Sciatic nerve (tissue), 2 donors: ENCODE data around the gene ARHGAP15. TPM values are rescaled to one million over a fixed set of nuclear protein-coding genes. Genes with fewer than 3 reads are reported as not detected.

ENCODE experiments used
- ATAC-seq: fragments of 200-7000 bp; cut with Tn5 transposase; one replicate; pipeline ENCODE4 v1.9.1; 2020; ENCODE audit warnings: mild to moderate bottlenecking, moderate library complexity
- DNase-seq: peaks from one replicate; pipeline ENCODE4 v3.0.0-alpha.2; 2020; ENCODE audit warnings: low spot score
- intact Hi-C: fragments of 100-400 bp; cut with DNase I; formaldehyde crosslinking; loops from one replicate; pipeline ENCODE4 v1.14.2; 2022
- total RNA-seq: library from RNA; stranded (reverse); fragmentation: NEBNext Ultra II Directional; extraction: Animal tissue kit (Norgen Biotek cat#: 25700); gene quantifications from one replicate; pipeline ENCODE4 v1.2.1, GENCODE V29; 2021
- donor health status: DM: no; HTN: no; CAD: no.
- donor health status: DM: no; HTN: no; CAD: no.

ARHGAP15 gene
- total RNA-seq, 1 donor from 2014 or later, result 119 TPM

DNA sequence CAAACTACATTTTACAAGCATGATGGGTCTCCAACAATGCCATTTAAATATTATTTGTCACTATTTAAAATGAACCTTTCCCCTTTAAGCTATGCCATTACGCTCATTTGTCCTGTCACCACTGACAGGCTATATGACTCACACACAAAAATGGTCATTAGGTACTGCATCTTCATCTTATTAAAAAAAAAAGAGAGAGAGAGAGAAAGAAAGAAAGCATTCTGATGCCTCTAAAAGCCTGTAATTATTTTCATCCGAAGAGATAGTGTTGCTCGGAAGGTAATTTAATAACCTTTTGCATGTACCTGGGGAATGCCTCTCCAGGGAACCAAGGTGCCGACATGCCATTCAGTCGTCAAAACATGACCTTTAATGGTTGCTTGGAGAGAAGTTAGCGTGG is 226.7 kb downstream of the ARHGAP15 start:
- DNase-seq (no peak), ATAC-seq (no peak)
- intact Hi-C loops, result no loop called here

DNA sequence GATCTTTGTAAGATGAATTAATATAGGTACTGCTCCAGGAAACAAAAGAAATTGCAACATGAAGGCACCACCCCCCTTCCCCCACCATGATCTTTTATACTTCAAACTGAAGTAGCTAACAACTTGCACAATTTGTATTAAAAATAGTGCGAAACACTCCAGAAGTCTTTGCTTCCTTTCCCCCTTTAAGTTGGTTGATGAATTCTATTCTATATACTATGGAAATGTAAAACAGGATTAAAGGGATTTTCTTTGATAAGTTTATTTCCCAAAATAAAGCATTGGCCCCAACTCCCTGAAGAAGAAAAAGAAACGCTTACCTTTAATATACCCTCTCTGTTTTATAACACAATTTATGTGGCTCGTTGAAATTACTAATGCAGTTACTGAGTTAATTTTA is 227.1 kb downstream of the ARHGAP15 start:
- intact Hi-C loops, result no loop called here
- no peak for DNase-seq
- no peak for ATAC-seq

DNA sequence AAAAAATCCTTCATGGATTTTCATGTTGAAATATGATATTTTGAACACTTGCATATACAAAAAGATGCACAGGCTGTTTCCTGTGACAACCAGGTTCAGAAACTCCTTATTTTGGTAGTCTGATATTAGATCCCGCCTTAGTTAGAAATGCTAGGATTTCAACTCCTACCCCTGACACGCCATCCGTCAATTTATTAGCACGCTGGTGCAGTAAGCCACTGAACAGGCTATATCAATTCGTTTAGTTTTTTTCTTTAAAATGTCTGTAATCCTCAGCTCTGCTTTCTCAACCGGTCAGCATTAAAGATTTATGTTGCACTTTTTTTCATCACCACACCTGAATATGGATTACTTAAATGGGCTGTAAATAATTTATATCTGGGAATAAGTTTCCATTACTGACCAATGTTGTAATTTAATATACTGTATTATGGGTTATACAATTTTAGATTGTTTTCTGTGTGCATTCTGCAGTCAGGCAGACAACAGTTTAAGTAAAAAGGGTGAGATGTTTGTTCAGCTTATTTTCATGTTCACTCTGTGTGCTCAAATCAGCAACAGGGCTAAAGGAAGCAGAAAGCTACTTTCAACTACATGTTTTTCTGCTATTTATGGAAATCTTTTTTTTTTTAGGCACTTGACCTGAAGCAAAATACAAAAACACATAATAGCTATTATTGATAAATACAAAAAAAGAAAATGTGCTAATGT is 227.7 kb downstream of the ARHGAP15 start:
- intact Hi-C loops, result no loop called here
- ATAC-seq (no peak), DNase-seq (no peak)

DNA sequence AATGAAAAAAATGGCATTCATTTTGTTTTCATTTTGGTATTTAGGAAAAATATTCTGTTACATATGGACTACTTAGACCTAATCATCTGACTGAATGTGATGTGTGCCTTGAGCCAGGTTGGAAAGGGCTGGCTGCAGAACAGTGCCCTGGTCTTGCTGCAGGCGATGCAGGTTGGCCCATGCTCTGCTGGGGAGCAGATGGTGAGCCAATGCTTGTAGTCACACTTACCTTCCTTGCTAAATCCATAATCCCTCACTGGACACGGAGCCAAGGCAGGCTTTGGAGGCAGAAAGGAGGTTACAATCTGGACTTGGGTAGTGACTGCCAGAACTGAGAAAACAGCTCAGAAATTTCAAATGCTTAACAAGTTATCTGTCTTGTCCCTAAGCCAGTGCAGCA is 228.7 kb downstream of the ARHGAP15 start:
- no peak for ATAC-seq
- DNase-seq, result no peak
- intact Hi-C loops, result no loop called here

DNA sequence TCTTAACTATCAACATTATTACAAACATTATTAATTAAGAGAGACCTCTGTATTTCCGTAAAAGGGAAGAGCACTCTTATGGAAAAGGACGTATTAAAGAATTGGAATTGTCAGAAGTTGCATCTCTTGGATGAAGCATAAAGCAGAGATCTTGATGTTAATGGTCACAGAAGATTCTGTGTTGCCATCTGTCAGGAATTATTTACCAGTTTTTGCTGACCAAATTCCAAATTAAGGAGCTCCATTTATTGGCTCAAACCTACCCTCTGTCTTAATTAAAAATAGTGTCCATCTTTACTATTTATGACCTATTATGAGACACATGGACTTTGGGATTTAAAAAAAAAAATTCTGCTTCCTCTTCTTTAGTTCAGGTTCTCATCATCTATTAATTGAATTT is 232.1 kb downstream of the ARHGAP15 start:
- intact Hi-C loops, result no loop called here
- ATAC-seq (no peak), DNase-seq (no peak)

DNA sequence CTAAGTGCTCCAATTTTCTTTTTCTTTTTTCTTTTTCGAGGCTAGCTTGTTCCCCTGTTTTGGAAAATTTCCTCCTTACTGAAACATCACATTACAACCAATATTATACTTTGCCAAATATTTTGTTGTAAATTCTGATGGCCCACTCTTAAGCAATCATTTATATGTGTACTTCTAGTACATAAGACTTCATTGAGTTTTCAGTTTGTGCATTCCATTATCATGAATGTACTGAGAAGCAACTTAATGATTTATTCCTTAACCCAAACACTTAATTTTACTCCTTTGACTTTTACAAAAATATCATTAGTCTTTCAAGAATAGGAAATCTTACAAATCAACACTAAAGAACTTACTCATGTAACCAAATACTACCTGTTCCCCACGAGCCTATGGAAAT is 242.4 kb downstream of the ARHGAP15 start:
- intact Hi-C loops, result no loop called here
- DNase-seq (no peak), ATAC-seq (no peak)

DNA sequence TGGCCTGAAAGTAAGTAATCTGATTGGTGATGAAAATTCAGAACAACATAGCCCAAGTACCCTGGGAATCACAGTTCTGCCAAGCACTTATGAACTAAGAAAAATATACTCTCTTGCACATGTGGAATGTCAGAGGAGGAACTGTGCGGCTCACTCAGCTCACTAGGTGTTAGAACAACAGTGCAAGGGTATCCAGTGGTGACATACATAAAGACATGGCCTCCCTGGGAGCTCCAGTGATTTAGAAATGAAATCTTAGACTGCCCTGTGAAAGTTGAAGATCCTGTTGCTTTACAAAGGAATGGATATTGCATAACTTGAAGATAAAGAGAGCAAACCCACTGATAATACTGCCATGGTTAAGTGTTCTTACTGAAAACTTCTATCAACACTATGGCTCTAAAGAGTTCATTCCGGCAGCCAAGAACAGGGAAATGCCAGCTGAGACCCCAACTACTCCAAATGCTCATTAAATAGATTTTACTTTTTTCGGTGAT is 246.2 kb downstream of the ARHGAP15 start:
- intact Hi-C loops, result no loop called here
- no peak for DNase-seq

DNA sequence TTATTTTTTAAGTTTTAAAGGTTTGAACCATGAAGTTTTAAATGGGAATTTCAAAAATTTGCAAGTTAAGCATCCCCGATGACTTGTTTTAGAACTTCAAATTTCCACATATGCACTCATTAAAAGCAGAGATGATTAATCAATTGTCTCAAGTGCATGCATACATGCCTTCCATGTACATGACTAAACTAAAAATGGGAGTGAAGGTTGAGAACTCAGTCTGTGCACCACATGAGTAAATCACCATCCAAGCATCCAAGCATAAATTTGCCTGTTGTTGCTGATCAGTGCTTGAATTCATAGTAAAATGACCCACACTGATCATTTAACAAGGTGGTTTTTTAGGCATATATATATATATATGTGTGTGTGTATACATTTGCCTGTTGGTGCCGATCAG is 249.8 kb downstream of the ARHGAP15 start:
- no peak for DNase-seq
- intact Hi-C loops, result no loop called here
- no peak for ATAC-seq

More for the DNA sequence above, 246.2 kb downstream of the ARHGAP15 start:
- no peak for ATAC-seq

DNA sequence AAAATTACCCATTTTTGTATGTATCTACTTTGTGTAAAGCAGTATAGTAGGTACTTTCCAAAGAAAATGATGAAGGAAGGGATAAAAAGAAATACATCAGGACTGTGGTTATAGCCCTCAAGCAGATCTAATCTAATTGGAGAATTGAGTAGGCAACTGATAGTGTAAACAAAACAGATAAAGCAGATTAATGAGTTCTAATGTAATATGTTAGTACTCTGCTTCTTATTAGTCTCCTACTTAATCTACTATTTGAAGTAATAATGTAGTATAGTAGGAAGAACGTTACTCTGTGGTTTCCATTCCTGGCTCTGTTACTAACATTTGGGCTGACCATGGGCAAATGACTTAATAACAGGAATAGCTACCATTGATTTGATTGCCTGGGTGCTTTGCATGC is 250.7 kb downstream of the ARHGAP15 start:
- ATAC-seq, result no peak
- intact Hi-C loops, result no loop called here
- DNase-seq, result no peak

DNA sequence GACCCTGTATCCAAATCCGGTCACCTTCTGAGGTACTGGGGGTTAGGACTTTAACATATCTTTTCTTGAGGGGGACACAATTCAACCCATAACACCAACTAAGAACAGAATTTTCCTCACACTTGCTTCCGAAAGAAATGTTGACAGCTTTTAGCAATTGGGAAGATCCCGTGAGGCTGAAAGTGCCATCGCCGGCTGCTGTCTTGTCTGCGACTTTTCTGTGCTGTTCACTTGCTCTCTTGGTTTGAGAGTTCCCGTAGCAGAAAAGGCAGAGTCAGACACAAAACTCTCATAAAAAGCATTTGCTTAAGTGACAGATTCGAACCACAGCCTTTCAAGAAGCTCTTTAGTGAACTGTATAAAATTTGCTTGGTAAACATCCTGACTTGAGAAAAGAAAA is 253.4 kb downstream of the ARHGAP15 start:
- intact Hi-C loops, result no loop called here

DNA sequence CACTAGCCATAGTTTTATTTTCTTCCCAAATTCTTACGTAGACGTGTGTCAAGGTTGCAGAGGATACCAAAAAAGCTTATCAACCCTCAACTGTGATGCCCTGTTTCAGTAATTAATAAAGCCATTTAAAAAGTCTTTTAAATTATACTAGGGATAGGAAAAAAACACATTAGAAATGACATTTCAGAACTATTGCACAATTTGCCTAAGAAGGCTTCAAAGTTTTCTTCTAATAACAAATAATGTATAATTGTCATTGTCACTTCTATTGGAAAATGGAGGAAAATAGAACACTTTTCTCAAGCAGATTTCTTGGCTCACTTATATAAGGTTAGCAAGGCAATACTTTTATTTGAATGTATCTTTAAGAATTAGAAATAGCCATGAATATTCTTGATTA is 253.8 kb downstream of the ARHGAP15 start:
- intact Hi-C loops, result no loop called here
- ATAC-seq (no peak), DNase-seq (no peak)

More for the DNA sequence above, 253.4 kb downstream of the ARHGAP15 start:
- DNase-seq (no peak), ATAC-seq (no peak)

DNA sequence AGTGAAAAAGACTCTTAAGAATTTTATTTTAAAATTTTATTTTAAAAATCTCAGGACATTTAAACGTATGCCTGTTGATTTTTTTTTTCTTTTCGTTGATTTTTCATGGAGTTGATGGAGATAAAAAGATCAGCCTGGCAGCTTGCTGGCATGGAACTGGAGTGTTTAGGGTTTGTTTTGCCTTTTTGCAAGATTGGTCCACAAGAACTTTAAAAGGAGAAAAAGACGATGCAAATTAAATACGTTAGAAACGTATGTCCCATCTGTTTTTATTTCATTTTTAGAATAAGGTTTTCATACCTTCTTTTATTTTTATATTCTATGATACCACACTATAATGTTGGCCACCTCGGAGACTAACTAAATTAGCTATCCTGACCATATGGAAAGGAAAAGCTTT is 254.9 kb downstream of the ARHGAP15 start:
- intact Hi-C loops, result no loop called here
- DNase-seq (no peak), ATAC-seq (no peak)

DNA sequence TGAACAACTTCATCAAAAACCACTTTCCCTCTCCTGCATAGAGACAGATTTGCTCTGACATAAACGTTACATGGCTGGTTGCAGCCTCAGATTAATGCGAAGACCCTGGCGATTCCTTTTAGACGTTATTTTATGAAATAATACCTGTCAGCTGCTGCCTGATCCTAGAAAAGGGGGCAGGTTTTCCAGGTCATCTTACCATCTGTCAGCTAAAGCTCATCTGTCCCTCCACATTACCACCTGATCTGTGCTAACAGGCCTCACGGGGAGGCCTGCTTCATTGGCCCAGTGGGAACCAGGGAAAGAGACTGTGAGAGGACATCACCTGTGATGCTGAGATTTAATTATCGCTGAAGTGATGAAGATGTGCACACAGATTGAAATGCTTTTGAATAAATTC is 261.0 kb downstream of the ARHGAP15 start:
- DNase-seq (no peak), ATAC-seq (no peak)
- intact Hi-C loops, result no loop called here

DNA sequence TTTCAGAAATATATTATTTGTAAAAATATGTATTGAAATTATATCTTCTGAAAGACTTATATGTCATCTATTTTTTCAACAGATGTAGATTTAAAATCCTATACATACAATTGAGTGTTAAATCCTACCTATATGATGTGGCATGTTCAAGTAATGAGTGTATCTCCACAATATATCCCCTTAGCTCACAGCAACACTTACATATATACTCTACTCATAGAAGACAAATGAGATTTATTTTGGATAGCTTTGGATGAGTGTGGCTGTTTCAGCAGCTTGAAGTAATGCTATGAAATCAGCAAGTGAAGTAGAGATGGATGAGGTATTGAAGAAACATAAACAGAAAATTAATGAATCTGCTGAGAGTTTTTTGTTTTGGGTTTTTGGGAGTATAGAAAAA is 263.1 kb downstream of the ARHGAP15 start:
- intact Hi-C loops, result no loop called here
- ATAC-seq (no peak), DNase-seq (no peak)

DNA sequence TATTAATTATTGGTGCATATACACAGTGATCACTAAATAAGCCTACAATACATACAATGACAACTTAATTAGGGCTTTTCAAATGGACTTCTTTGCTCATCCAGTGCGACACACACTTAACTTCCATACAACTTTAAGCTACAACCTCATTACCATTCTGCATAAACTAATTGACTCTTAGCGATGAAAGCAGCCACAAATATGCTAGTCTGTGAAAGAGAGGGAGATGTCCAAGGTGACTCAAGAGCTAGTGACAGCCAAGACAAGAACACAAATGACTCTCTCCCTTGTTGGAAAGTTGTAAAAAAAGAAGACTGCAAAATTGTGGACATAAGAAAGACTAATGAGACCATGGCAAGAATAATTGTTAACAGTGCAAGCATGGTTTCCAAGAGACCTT is 264.8 kb downstream of the ARHGAP15 start:
- DNase-seq, result no peak
- no peak for ATAC-seq
- intact Hi-C loops, result no loop called here

DNA sequence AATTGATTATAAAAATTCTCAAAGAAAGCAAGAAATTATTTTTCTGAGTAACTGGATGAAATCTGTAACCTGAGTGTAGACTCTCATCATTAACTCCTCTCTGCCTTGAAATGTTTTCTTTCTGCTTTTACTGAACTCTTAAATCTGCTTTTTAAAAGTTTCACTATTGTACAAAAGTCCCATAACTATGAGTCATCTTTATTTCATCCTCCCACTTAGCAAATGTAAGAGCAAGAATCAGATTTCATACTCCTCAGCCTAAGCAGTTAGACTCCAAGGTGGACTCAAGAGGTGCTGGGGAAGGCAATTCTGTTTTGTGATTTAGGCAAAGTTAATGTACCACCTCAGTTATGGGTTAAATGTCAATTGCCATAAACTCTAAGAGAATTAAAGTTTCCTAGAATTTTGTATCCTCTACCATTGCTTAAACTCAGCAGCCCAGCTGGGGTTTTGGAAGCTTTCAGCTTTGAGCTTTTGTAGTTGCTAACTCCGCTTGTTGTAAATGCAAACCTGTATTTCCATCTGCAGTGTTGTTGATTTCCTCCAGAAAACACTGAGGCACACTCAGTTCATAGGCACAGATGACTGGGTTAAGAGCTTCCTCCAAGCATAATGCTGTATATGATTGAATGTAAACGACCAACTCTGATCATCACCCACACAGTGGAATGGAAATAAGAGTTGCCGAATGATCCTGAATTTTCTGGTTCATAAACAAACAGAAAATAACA is 268.8 kb downstream of the ARHGAP15 start:
- no peak for DNase-seq
- no peak for ATAC-seq
- intact Hi-C loops, result no loop called here

DNA sequence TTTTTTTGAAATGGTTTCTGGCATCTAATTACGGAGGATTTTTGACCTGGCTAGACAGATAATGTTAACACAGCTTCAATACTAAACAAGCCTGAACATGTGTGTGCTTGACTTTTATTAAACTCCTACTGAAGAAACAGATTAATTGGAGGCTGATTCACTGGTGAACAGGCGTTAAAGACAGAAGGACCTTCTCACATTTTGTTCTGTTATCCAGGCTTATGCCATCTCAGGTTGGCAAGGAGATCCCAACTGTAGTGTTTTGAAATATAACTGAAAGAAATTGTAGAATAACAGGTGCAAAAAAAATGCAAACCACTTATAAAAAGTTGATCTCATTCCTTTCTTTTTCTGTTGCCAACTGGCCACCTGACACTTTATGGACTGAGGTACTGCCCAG is 269.6 kb downstream of the ARHGAP15 start:
- DNase-seq, result no peak
- no peak for ATAC-seq
- intact Hi-C loops, result no loop called here

DNA sequence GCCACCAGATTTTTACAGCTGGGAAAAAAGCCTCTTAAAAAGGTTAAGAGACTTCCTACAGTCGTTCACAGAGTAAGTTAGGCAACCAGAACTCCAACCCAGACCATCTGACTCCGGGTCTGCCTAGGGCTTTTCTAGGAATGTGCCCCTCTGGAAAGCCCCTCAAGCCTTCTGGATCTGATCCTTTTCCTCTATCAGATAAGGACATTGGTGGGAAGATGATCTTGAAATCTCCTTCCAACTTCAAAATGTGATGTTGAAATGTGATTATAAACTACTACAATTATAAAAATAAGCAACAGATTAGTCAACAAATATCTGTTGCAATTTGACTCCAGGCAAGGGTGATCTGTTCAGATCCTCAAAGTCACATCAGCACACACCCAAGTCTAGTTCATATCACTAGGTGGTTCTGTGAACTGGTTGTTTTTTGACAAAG is 270.4 kb downstream of the ARHGAP15 start:
- ATAC-seq (no peak), DNase-seq (no peak)
- intact Hi-C loops, result no loop called here

DNA sequence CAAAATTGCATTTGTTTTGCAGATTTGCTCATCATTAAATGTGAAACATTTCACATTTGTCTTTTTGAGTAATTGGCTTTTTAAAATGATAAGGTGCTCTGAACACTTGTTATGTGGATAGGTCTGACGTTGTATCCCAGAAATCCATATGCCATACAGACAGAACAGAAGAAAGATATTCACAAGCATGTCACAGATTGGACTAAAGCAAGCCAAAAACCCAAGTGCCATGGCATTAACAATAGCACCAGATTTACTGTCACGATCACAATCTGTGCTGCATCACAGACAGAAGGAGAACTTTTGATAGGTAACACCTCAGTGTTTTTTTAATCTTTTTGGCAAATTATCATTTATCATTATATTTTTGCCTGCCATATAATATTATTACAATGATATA is 272.6 kb downstream of the ARHGAP15 start:
- intact Hi-C loops, result no loop called here
- ATAC-seq (no peak), DNase-seq (no peak)

DNA sequence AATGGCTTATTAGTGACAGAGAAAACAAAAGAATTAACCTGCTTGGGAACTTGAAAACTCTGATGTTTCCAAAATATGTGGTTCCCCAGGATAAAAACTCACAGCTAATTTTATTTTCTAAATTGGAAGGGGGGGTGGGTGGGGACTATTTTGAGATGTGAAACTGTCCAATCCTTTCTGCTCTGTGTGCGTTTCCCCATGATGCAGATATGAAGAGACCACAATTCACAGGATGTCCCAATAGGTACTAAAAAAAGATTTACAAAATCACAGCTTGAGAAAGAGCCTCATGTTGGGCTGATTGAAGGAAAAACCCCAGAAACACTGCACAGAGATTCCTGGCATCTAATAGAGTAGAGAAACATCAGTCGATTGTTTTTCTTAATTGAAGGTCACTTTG is 273.2 kb downstream of the ARHGAP15 start:
- DNase-seq (no peak), ATAC-seq (no peak)
- intact Hi-C loops, result no loop called here
